Muscle layer of colon (tissue), 2 donors: ENCODE data around the gene STK17B.

Experiments
- H3K27ac ChIP-seq: one replicate; pipeline ENCODE4 v1.7.0; 2013; ENCODE audit warnings: low read depth, mild to moderate bottlenecking, low read length, moderate library complexity
- H3K27me3 ChIP-seq, 2 donors: one replicate each; pipeline ENCODE4 v1.7.0; 2013; ENCODE audit warnings: low read length in 2 of 2, mild to moderate bottlenecking in 2 of 2; ENCODE audit not compliant: insufficient read depth in 2 of 2, control insufficient read depth in 1 of 2
- H3K36me3 ChIP-seq: one replicate; pipeline ENCODE4 v1.7.0; 2013; ENCODE audit warnings: mild to moderate bottlenecking, low read length; ENCODE audit not compliant: insufficient read depth
- H3K4me1 ChIP-seq: one replicate; pipeline ENCODE4 v1.7.0; 2013; ENCODE audit warnings: mild to moderate bottlenecking, low read length; ENCODE audit not compliant: insufficient read depth
- H3K4me3 ChIP-seq, 2 donors: one replicate each; pipeline ENCODE4 v1.7.0; 2013; ENCODE audit warnings: low read length in 2 of 2, low read depth in 1 of 2, mild to moderate bottlenecking in 1 of 2, moderate library complexity in 1 of 2
- H3K9ac ChIP-seq: one replicate; pipeline ENCODE4 v1.7.0; 2013; ENCODE audit warnings: low read length
- H3K9me3 ChIP-seq: one replicate; pipeline ENCODE4 v1.7.0; 2013; ENCODE audit warnings: mild to moderate bottlenecking, low read length
- donor health status: abdominal sarcoma.
- donor health status: Adenocarcinoma of cecum.

STK17B gene

GRCh38 chr2:196130039-196130825 lies 41.1 kb downstream of the STK17B start:
- Histone ChIP-seq H3K36me3 (no peaks in the 10 kb centered on the region), H3K9me3 (peaks cover 14% of the 10 kb centered on the region), H3K9ac (no peak overlapping the region), H3K27ac (no peak overlapping the region), H3K4me1 (no peaks in the 10 kb centered on the region), H3K27me3 (no peaks in the 10 kb centered on the region), H3K4me3 (no peak overlapping the region)

DNA sequence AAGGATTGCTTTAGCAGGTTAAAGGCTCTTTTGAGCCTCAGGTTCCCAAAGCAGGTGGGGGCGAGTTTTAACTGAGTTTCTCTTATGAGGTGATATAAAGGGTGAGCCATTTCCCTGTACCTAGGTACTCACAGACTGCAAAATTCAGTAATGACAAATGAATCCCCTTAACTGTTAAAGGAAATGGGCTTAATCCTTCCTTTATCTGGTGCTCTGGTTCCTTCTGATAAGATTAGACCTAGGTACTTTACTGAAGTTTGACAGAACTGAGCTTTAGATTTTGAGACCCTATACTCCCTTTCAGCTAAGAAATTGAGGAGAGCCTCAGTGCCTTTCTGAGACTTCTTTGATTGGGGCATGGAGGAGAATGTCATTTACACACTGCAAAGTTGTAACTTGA lies 42.6 kb downstream of the STK17B start:
- no peaks in the 10 kb centered on the region for H3K36me3 ChIP-seq
- peaks cover 14% of the 10 kb centered on the region for H3K9me3 ChIP-seq
- no peaks in the 10 kb centered on the region for H3K4me1 ChIP-seq
- no peaks in the 10 kb centered on the region for H3K27me3 ChIP-seq
- no peak overlapping the region for H3K27ac ChIP-seq
- H3K4me3 ChIP-seq = no peak overlapping the region
- H3K9ac ChIP-seq = no peak overlapping the region

- Histone ChIP-seq H3K9ac (no peak overlapping the region), H3K27me3 (no peaks in the 10 kb centered on the region), H3K4me3 (no peak overlapping the region), H3K9me3 (peaks cover 7% of the 10 kb centered on the region), H3K27ac (no peak overlapping the region), H3K4me1 (no peaks in the 10 kb centered on the region), H3K36me3 (no peaks in the 10 kb centered on the region)
These were observed 45.8 kb downstream of the STK17B start for GRCh38 chr2:196125596-196125995.

DNA sequence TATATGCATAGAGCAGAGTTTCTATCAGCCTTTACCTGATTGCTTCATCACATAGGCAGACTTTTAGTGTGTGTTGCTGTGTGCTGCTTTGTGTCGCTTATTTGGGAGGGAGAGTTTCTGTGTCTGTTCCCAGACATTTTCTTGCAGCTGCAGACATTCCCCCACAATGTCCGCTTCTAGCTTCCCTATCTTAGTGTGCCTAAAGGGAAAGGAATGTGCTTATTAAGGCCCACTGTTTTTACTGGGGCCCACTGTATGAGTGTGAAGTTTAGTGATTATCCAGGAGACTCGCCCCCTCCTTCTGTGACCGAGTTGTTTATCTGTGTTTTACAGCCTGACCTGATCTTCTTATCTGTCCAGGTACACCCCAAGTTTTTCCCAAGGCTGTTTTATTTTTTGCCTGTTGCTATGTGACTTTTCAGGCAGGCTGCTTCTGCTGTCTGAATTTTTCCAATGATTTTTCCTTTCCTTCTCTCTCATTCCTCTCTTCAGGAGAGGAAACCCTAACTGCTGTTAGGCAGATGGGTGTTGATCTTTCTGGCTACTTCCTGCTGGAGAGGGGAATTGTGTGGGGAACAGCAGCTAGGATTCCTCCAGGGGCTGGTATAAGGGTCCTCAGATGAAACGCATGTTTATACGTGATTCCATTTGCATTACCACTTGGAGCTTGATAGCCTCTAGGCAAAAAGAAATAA lies 47.6 kb downstream of the STK17B start:
- Histone ChIP-seq H3K27ac (no peak overlapping the region), H3K9me3 (no peaks in the 10 kb centered on the region), H3K36me3 (no peaks in the 10 kb centered on the region), H3K4me3 (no peak overlapping the region), H3K27me3 (no peaks in the 10 kb centered on the region), H3K9ac (no peak overlapping the region), H3K4me1 (no peaks in the 10 kb centered on the region)

- no peak overlapping the region for H3K27ac ChIP-seq
- no peaks in the 10 kb centered on the region for H3K36me3 ChIP-seq
These were observed 51.5 kb downstream of the STK17B start for GRCh38 chr2:196119926-196120325.

GRCh38 chr2:196117214-196117705 lies 54.1 kb downstream of the STK17B start:
- H3K9ac ChIP-seq = no peak overlapping the region
- no peaks in the 10 kb centered on the region for H3K36me3 ChIP-seq

More at GRCh38 chr2:196119926-196120325, 51.5 kb downstream of the STK17B start:
- Histone ChIP-seq H3K9ac (no peak overlapping the region), H3K4me1 (no peaks in the 10 kb centered on the region), H3K27me3 (no peaks in the 10 kb centered on the region), H3K4me3 (no peak overlapping the region), H3K9me3 (no peaks in the 10 kb centered on the region)

DNA sequence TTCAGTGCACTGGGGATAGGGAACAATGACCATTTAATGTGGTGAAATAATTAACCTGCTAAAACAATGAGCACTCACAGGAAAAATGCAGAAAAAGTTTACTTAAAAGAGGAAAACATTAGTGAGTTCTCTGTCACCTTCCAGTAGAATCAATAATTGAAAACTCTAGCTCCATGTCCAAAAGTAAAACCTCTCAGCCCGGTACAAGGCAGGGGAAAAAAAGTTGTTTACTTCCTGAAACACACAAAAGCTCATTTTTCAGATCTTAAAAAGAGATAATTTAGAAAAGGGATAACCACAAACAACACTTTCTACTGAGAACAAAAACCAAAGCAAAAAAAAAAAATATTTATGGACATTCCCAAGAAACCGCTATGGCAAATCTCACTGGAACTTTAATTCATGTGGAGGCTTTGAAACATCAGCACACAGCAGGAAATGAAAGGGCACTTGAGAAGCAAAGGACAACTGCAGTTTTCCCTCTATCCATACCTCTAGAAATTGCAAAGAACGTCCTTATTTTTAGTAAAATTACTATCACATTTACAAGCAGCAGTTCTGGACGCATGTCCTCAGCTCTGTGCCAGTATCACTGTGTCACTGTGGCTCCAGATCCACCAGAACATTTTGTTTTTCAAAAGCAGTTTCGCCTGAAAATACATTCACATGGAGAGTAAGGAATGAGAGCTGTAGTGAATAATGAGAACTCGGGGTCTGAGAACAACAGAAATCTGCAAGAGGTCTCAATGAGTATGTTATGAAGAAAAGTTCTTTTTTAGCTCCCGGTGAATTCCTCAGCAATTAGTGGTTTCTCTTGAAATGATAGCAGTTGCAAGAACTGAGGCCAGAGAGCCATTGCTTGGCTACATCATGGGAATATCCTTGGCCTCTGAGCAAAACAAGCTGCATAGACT lies 58.1 kb downstream of the STK17B start:
- no peaks in the 10 kb centered on the region for H3K36me3 ChIP-seq
- no peak overlapping the region for H3K27ac ChIP-seq
- H3K9me3 ChIP-seq = no peaks in the 10 kb centered on the region
- H3K27me3 ChIP-seq = no peaks in the 10 kb centered on the region
- H3K4me1 ChIP-seq = no peaks in the 10 kb centered on the region
- H3K9ac ChIP-seq = no peak overlapping the region
- no peak overlapping the region for H3K4me3 ChIP-seq

More at GRCh38 chr2:196117214-196117705, 54.1 kb downstream of the STK17B start:
- no peaks in the 10 kb centered on the region for H3K4me1 ChIP-seq
- H3K27me3 ChIP-seq = no peaks in the 10 kb centered on the region
- H3K4me3 ChIP-seq = no peak overlapping the region
- H3K9me3 ChIP-seq = no peaks in the 10 kb centered on the region
- no peak overlapping the region for H3K27ac ChIP-seq

GRCh38 chr2:196112418-196113034 lies 58.9 kb downstream of the STK17B start:
- no peaks in the 10 kb centered on the region for H3K36me3 ChIP-seq
- no peak overlapping the region for H3K4me3 ChIP-seq
- no peak overlapping the region for H3K9ac ChIP-seq
- H3K9me3 ChIP-seq = no peaks in the 10 kb centered on the region
- H3K27me3 ChIP-seq = no peaks in the 10 kb centered on the region
- H3K4me1 ChIP-seq = no peaks in the 10 kb centered on the region
- no peak overlapping the region for H3K27ac ChIP-seq

- no peak overlapping the region for H3K27ac ChIP-seq
- no peaks in the 10 kb centered on the region for H3K36me3 ChIP-seq
- H3K4me3 ChIP-seq = no peak overlapping the region
- no peak overlapping the region for H3K9ac ChIP-seq
- no peaks in the 10 kb centered on the region for H3K9me3 ChIP-seq
- H3K4me1 ChIP-seq = no peaks in the 10 kb centered on the region
- H3K27me3 ChIP-seq = no peaks in the 10 kb centered on the region
These were observed 62.8 kb downstream of the STK17B start for GRCh38 chr2:196108604-196109003.

DNA sequence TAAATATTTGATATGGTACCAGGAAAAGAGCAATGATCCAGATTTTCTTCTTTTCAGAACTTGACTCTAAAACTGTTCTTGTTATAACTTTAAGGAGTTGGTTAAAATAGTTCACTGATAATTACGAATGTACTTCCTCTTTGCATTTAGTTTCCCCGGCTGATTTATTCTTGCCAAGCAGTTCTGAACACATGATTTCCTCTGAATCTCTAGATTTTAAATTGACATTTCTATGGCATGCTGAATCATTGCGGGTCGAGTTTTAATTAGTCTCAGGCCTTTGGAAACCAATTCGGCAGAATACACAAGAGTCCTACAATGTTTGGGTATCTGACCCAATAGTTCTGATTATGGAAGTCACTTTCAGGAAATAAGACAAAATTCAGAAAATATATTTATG lies 65.4 kb downstream of the STK17B start:
- H3K4me1 ChIP-seq = no peaks in the 10 kb centered on the region
- H3K9ac ChIP-seq = no peak overlapping the region
- no peaks in the 10 kb centered on the region for H3K36me3 ChIP-seq
- no peaks in the 10 kb centered on the region for H3K9me3 ChIP-seq
- no peaks in the 10 kb centered on the region for H3K27me3 ChIP-seq
- H3K4me3 ChIP-seq = no peak overlapping the region
- no peak overlapping the region for H3K27ac ChIP-seq

- Histone ChIP-seq H3K9ac (no peak overlapping the region), H3K36me3 (no peaks in the 10 kb centered on the region), H3K27ac (no peak overlapping the region)
These were observed 67.3 kb downstream of the STK17B start for GRCh38 chr2:196104066-196104465.

More at GRCh38 chr2:196104066-196104465, 67.3 kb downstream of the STK17B start:
- Histone ChIP-seq H3K4me1 (no peaks in the 10 kb centered on the region), H3K4me3 (no peak overlapping the region), H3K27me3 (no peaks in the 10 kb centered on the region), H3K9me3 (no peaks in the 10 kb centered on the region)
